Thoracic aorta (tissue), 2 donors: ENCODE data around the gene GALNT2. TPM values are rescaled to one million over a fixed set of nuclear protein-coding genes. Genes with fewer than 3 reads are reported as not detected.

ENCODE experiments used
- ATAC-seq: fragments of 150-250 bp; one replicate; pipeline ENCODE4 v1.8.0; 2017; ENCODE audit warnings: low read depth; ENCODE audit not compliant: insufficient number of reproducible peaks, low FRiP score
- DNase-seq: peaks from one replicate; pipeline ENCODE4 v3.0.0-alpha.2; 2020; ENCODE audit warnings: low spot score
- H3K27ac ChIP-seq, 2 donors: fragments of 200-600 bp; sonication (generic); 1 replicate in 1 of 2; 2 replicates in 1 of 2; pipeline ENCODE4 v1.5.1; 2016; ENCODE audit warnings: mild to moderate bottlenecking in 2 of 2, moderate library complexity in 2 of 2
- H3K27me3 ChIP-seq: fragments of 200-600 bp; sonication (generic); replicated peaks from 2 replicates; pipeline ENCODE4 v1.6.0; 2016; ENCODE audit warnings: mild to moderate bottlenecking; ENCODE audit not compliant: insufficient read depth
- H3K36me3 ChIP-seq: fragments of 200-600 bp; sonication (generic); one replicate; pipeline ENCODE4 v1.5.1; 2016
- H3K4me1 ChIP-seq, 2 donors: fragments of 200-600 bp; sonication (generic); 1 replicate in 1 of 2; 2 replicates in 1 of 2; pipeline versions ENCODE4 v1.5.1 to v1.6.0; 2016; ENCODE audit warnings: low read depth in 2 of 2, mild to moderate bottlenecking in 1 of 2; ENCODE audit not compliant: control insufficient read depth in 1 of 2
- H3K4me3 ChIP-seq: fragments of 200-600 bp; sonication (generic); 2 replicates; pipeline ENCODE4 v1.5.1; 2016; ENCODE audit warnings: mild to moderate bottlenecking
- H3K9me3 ChIP-seq: fragments of 200-600 bp; sonication (generic); 2 replicates; pipeline ENCODE4 v1.5.1; 2016
- total RNA-seq, 2 donors: library from RNA; depleted of rRNA; stranded (reverse); fragments of >200 nt; gene quantifications; one replicate each; pipeline versions ENCODE4 v1.1.0 to v1.2.3, GENCODE V29; 2016
- TF ChIP-seq, protein P1 (sequence below): fragments of 200-600 bp; sonication (generic); IDR thresholded peaks from one replicate; pipeline ENCODE4 v1.5.1; 2019; ENCODE audit warnings: antibody characterized with exemption

The GALNT2 gene
- total RNA-seq, 2 donors from 2014 or later: 113 to 148 TPM

GRCh38 chr1:230170622-230171021, 103.6 kb downstream of the GALNT2 start:
- no peak for DNase-seq
- Histone ChIP-seq H3K27me3 (no peaks in the 10 kb centered on the region), H3K36me3 (no peaks in the 10 kb centered on the region), H3K4me3 (no peak overlapping the region), H3K27ac (peak overlapping the region; percentile 77 to 83), H3K9me3 (no peaks in the 10 kb centered on the region), H3K4me1 (peaks cover 28 to 67% of the 10 kb centered on the region in 2 donors)
- TF ChIP-seq, protein P1, sequence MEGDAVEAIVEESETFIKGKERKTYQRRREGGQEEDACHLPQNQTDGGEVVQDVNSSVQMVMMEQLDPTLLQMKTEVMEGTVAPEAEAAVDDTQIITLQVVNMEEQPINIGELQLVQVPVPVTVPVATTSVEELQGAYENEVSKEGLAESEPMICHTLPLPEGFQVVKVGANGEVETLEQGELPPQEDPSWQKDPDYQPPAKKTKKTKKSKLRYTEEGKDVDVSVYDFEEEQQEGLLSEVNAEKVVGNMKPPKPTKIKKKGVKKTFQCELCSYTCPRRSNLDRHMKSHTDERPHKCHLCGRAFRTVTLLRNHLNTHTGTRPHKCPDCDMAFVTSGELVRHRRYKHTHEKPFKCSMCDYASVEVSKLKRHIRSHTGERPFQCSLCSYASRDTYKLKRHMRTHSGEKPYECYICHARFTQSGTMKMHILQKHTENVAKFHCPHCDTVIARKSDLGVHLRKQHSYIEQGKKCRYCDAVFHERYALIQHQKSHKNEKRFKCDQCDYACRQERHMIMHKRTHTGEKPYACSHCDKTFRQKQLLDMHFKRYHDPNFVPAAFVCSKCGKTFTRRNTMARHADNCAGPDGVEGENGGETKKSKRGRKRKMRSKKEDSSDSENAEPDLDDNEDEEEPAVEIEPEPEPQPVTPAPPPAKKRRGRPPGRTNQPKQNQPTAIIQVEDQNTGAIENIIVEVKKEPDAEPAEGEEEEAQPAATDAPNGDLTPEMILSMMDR: no peak
- ATAC-seq: no peak

GRCh38 chr1:230171356-230172015, 104.4 kb downstream of the GALNT2 start:
- TF ChIP-seq, protein P1: no peak
- ATAC-seq (no peak), DNase-seq (no peak)
- Histone ChIP-seq H3K27me3 (no peaks in the 10 kb centered on the region), H3K4me3 (no peak overlapping the region), H3K36me3 (no peaks in the 10 kb centered on the region), H3K27ac (peak overlapping the region; percentile 77 to 83), H3K4me1 (peaks cover 25 to 64% of the 10 kb centered on the region in 2 donors), H3K9me3 (no peaks in the 10 kb centered on the region)

GRCh38 chr1:230172016-230172537, 105.0 kb downstream of the GALNT2 start:
- Histone ChIP-seq H3K9me3 (no peaks in the 10 kb centered on the region), H3K4me1 (peaks cover 28 to 69% of the 10 kb centered on the region in 2 donors)

DNA sequence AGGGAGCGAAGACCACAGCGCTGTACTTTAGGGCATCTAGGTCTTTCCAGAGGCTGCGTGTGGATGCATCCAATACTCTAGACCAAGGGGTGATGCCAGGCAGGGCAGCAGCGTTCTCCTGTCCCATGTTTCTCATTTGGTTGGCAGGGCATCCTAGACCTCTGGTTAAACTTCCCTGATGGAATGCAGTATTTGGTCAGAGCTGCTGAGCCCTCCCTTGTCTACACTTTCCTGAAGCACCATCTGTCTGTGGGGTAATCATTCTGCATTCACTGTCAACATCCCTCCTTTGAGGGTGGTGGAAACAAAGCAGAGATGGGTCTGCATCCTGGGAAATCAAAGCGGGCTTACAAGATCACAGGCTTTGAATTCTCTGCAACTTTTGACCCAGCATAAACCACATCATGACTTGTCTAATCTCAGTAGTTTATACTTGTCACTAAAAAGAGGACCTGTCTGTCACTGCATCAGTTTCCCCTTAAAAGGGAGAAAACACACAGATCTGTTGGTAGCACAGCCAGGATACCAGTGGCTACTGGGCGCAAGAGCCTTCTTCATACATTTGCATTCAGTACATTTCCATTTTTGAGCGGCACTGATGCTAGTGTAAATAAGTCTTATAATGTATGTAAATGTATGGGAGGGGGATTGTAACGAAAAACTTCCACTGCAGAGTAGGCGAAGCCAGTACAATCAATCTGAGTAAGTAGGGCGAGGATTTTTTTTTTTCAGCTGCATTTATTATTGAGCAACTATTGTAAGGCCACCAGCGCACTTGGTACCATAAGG, 106.3 kb downstream of the GALNT2 start:
- DNase-seq (no peak), ATAC-seq (no peak)
- Histone ChIP-seq H3K4me1 (peaks cover 37 to 81% of the 10 kb centered on the region in 2 donors), H3K4me3 (no peak overlapping the region), H3K9me3 (no peaks in the 10 kb centered on the region), H3K27me3 (no peaks in the 10 kb centered on the region), H3K36me3 (no peaks in the 10 kb centered on the region), H3K27ac (peak overlapping the region; percentile 77 to 83)
- TF ChIP-seq, protein P1: no peak

More at GRCh38 chr1:230172016-230172537, 105.0 kb downstream of the GALNT2 start:
- H3K27ac ChIP-seq: peak overlapping the region; percentile 77 to 83
- H3K4me3 ChIP-seq: peak overlapping the region; percentile 2
- no peaks in the 10 kb centered on the region for H3K36me3 ChIP-seq
- peak; percentile 17 for ATAC-seq
- no peaks in the 10 kb centered on the region for H3K27me3 ChIP-seq
- TF ChIP-seq, protein P1: no peak
- no peak for DNase-seq

GRCh38 chr1:230174041-230174440, 107.0 kb downstream of the GALNT2 start:
- Histone ChIP-seq H3K27ac (no peak overlapping the region), H3K27me3 (no peaks in the 10 kb centered on the region), H3K4me3 (no peak overlapping the region), H3K9me3 (no peaks in the 10 kb centered on the region), H3K36me3 (no peaks in the 10 kb centered on the region), H3K4me1 (peaks cover 37 to 81% of the 10 kb centered on the region in 2 donors)
- no peak for DNase-seq
- TF ChIP-seq, protein P1: no peak
- no peak for ATAC-seq
